Body of pancreas (tissue), 4 donors: ENCODE results near the gene SLC12A9. TPM values are rescaled to one million over a fixed set of nuclear protein-coding genes. Genes with fewer than 3 reads are reported as not detected.

ENCODE experiments used
- ATAC-seq: fragments of 150-250 bp; one replicate; pipeline ENCODE4 v1.9.1; 2016
- DNase-seq, 4 donors: peaks; one replicate each; pipeline ENCODE4 v3.0.0-alpha.2; 2019
- H3K27ac ChIP-seq, 4 donors: fragments of 200-600 bp; sonication (generic); 1 replicate in 3 of 4; 2 replicates in 1 of 4; pipeline versions ENCODE4 v1.5.1 to v1.6.1; 2016 to 2019; ENCODE audit warnings: mild to moderate bottlenecking in 1 of 4, mixed read lengths in 1 of 4, moderate library complexity in 1 of 4
- H3K27me3 ChIP-seq, 2 donors: fragments of 200-600 bp; sonication (generic); one replicate each; pipeline ENCODE4 v1.6.0; 2016; ENCODE audit warnings: mild to moderate bottlenecking in 1 of 2
- H3K36me3 ChIP-seq, 2 donors: fragments of 200-600 bp; sonication (generic); replicated peaks in 1 of 2; 2 replicates each; pipeline ENCODE4 v1.5.1; 2016; ENCODE audit warnings: low read depth in 2 of 2; ENCODE audit not compliant: insufficient read depth in 1 of 2
- H3K4me1 ChIP-seq: fragments of 200-600 bp; sonication (generic); one replicate; pipeline ENCODE4 v1.6.0; 2016
- H3K4me3 ChIP-seq, 2 donors: fragments of 200-600 bp; sonication (generic); 1 replicate in 1 of 2; 2 replicates in 1 of 2; pipeline ENCODE4 v1.5.1; 2016 to 2019
- H3K9me3 ChIP-seq, 3 donors: fragments of 200-600 bp; sonication (generic); 1 replicate in 2 of 3; 2 replicates in 1 of 3; pipeline ENCODE4 v1.5.1; 2016
- POLR2A ChIP-seq, 3 donors: fragments of 450-650 bp; IDR thresholded peaks; one replicate each; pipeline ENCODE4 v1.6.1; 2016; ENCODE audit warnings: antibody characterized with exemption in 3 of 3, mild to moderate bottlenecking in 2 of 3
- WGBS, 2 donors: methylation state at CpG; one replicate each; pipeline ENCODE4 v1.1.5; 2017; 5-methylcytosine and 5-hydroxymethylcytosine counted together
- intact Hi-C: fragments of 100-400 bp; cut with DNase I; formaldehyde crosslinking; loops from one replicate; pipeline ENCODE4 v1.15.1; 2023
- total RNA-seq, 2 donors: library from RNA; depleted of rRNA; stranded (reverse); fragments of >200 nt; gene quantifications; one replicate each; pipeline ENCODE4 v1.1.0, GENCODE V29; 2016
- TF ChIP-seq, protein P1 (sequence below), 7 experiments: fragments of 450-650 bp in 4 of 7; fragments of 200-600 bp in 3 of 7; sonication (generic) in 3 of 7; IDR thresholded peaks; one replicate each; pipeline ENCODE4 v1.5.1; 2016 to 2019; ENCODE audit warnings: antibody characterized with exemption in 7 of 7

Gene SLC12A9
- total RNA-seq, 2 donors from 2014 or later, result 12.7 to 38.9 TPM

DNA sequence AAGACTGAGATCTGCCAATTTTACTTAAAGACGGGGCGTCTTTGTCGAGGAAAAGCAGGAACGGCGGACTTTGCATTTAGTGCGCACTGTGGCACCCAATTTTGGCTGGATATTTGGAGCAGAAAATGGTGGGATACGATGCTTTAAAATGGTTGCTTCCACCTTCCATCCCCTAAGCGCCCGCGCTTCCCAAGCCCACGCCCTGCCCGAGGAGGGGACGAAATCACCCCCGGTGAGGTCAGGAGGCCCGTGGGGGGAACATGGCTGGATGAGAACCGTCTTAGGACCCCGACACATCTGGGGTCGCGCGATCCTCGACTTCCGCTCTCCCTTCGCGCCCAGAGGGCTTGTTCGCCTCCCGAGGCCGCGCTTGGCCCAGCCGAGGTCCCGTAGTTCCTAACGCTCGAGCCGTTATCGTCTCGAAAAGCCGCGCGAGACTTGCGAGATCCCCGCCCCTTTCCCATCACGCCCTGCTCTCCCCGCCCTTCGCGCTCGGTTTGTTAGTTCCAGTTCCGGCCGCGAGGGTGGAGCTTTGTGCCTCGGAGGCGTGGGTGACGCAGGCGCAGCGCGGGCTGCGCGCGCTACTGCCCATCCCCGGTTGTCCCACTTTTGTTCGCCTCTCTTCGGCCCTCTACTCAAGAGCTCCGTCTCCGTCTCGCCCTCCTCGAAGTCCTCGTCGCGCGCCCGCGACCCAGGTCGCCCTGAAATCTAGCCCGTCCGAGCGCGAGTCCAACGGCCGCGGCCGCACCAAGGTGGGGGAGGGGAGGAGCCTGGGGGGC, 22.3 kb downstream of the SLC12A9 start, which contains the start of gene SRRT:
TSS of gene SRRT (plus strand) at position 527 of the 779 bp plus-strand sequence. CDS start 488 bp downstream, outside the sequence.
- TF ChIP-seq, protein P1, sequence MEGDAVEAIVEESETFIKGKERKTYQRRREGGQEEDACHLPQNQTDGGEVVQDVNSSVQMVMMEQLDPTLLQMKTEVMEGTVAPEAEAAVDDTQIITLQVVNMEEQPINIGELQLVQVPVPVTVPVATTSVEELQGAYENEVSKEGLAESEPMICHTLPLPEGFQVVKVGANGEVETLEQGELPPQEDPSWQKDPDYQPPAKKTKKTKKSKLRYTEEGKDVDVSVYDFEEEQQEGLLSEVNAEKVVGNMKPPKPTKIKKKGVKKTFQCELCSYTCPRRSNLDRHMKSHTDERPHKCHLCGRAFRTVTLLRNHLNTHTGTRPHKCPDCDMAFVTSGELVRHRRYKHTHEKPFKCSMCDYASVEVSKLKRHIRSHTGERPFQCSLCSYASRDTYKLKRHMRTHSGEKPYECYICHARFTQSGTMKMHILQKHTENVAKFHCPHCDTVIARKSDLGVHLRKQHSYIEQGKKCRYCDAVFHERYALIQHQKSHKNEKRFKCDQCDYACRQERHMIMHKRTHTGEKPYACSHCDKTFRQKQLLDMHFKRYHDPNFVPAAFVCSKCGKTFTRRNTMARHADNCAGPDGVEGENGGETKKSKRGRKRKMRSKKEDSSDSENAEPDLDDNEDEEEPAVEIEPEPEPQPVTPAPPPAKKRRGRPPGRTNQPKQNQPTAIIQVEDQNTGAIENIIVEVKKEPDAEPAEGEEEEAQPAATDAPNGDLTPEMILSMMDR (IDR thresholded peaks at IDR 0.05), result peak in 6 of 7 experiments; percentile 30 to 86 (median 82)
- peak; percentile 92 to 98 (median 98) for TF ChIP-seq POLR2A (IDR thresholded peaks at IDR 0.05)
- Histone ChIP-seq H3K36me3 (peaks cover 0 to 11% of the 10 kb centered on the region in 2 donors), H3K4me3 (peak within 1 kb of the TSS; percentile 69 to 94), H3K27ac (peak within 1 kb of the TSS; percentile 79 to 96 (median 89)), H3K27me3 (no peaks in the 10 kb centered on the region), H3K4me1 (peaks cover 44% of the 10 kb centered on the region), H3K9me3 (no peaks in the 10 kb centered on the region)
- ATAC-seq (peak; percentile 98), DNase-seq (peak; percentile 98 to 99 (median 99))
- intact Hi-C loops, result no loop called here
- WGBS, 2 donors, result 2 to 9% methylated on average over 10 to 76 of the region's 79 CpGs

DNA sequence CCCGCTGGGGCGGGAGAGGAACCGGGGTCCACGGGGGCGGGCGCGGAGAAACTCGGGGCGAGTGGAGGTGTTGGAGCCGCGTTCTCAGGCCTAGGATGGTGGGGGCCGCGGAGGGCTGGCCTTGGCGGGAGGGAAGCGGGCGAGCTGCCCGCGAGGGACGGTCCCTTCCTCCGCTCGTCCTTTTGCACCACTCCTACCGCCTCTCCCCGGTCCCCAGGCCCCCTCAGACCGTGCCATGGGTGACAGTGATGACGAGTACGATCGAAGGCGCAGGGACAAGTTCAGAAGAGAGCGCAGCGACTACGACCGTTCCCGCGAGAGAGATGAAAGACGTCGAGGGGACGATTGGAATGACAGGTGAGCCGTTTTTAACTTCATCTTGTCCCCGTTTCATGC, 22.8 kb downstream of the SLC12A9 start:
- intact Hi-C loops, result no loop called here
- 0 to 1% methylated on average over 18 to 35 of the region's 39 CpGs for WGBS, 2 donors
- H3K36me3 ChIP-seq, result peaks cover 0 to 11% of the 10 kb centered on the region in 2 donors
- H3K4me1 ChIP-seq, result peaks cover 48% of the 10 kb centered on the region
- peak in 3 of 4 donors; percentile 47 for DNase-seq
- peak overlapping the region; percentile 79 to 96 (median 89) for H3K27ac ChIP-seq
- no peaks in the 10 kb centered on the region for H3K27me3 ChIP-seq
- no peaks in the 10 kb centered on the region for H3K9me3 ChIP-seq
- TF ChIP-seq, protein P1 (IDR thresholded peaks at IDR 0.05), result no peak
- TF ChIP-seq POLR2A (IDR thresholded peaks at IDR 0.05), result no peak
- ATAC-seq, result peak; percentile 36
- peak overlapping the region; percentile 69 to 94 for H3K4me3 ChIP-seq

DNA sequence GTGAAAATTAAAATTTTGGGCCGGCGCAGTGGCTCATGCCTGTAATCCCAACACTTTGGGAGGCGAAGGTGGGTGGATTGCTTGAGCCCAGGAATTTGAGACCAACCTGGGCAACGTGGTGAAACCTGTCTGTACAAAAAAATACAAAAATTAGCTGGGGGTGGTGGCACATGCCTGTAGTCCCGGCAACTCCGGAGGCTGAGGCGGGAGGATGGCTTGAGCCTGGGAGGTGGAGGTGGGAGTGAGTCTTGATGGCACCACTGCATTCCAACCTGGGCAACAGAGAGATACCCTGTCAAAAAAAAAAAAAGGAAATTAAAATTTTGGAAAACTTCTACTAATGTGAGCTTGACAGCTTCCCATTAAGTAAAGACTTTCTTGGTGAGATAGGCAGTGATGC, 25.5 kb downstream of the SLC12A9 start:
- 74 to 81% methylated on average over 7 of the region's 7 CpGs for WGBS, 2 donors

DNA sequence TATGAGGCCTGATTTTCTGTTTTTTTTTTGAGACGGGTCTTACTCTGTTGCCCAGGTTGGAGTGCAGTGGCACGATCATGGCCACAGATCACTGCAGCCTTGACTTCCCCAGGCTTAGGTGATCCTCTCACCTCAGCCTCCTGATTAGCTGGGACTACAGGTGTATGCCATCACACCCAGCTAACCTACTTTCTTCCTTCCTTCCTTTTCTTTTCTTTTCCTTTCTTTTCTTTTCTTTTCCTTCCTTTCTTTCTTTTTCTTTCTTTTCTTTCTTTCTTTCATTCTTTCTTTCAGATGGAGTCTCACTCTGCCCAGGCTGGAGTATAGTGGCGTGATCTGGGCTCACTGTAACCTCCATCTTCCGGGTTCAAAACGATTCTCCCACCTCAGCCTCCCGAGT, 26.2 kb downstream of the SLC12A9 start:
- peaks cover 46% of the 10 kb centered on the region for H3K4me1 ChIP-seq
- no peak for ATAC-seq
- peaks cover 4 to 16% of the 10 kb centered on the region in 2 donors for H3K36me3 ChIP-seq
- no peak overlapping the region for H3K4me3 ChIP-seq
- intact Hi-C loops, result no loop called here
- WGBS, 2 donors, result 69 to 70% methylated on average over 6 of the region's 6 CpGs
- no peak overlapping the region for H3K27ac ChIP-seq
- TF ChIP-seq, protein P1 (IDR thresholded peaks at IDR 0.05), result no peak
- no peak for TF ChIP-seq POLR2A (IDR thresholded peaks at IDR 0.05)
- H3K9me3 ChIP-seq, result no peaks in the 10 kb centered on the region
- no peaks in the 10 kb centered on the region for H3K27me3 ChIP-seq
- DNase-seq, result no peak

More for the DNA sequence above, 25.5 kb downstream of the SLC12A9 start:
- TF ChIP-seq, protein P1 (IDR thresholded peaks at IDR 0.05), result no peak
- TF ChIP-seq POLR2A (IDR thresholded peaks at IDR 0.05), result no peak
- Histone ChIP-seq H3K36me3 (peaks cover 3 to 17% of the 10 kb centered on the region in 2 donors), H3K4me3 (no peak overlapping the region), H3K27ac (no peak overlapping the region), H3K27me3 (no peaks in the 10 kb centered on the region), H3K4me1 (peaks cover 48% of the 10 kb centered on the region), H3K9me3 (no peaks in the 10 kb centered on the region)
- DNase-seq, result no peak
- intact Hi-C loops, result no loop called here
- no peak for ATAC-seq
